K562 (cell line): ENCODE measurements around the gene LYVE1. TPM values are rescaled to one million over a fixed set of nuclear protein-coding genes. Genes with fewer than 3 reads are reported as not detected.

ENCODE experiments used
- ASH1L ChIP-seq: fragments of 450-650 bp; IDR thresholded peaks from 2 replicates; pipeline ENCODE4 v1.6.1; 2018; ENCODE audit warnings: borderline replicate concordance, mild to moderate bottlenecking, low read depth; ENCODE audit not compliant: partially characterized antibody
- BRCA1 ChIP-seq, 2 experiments: fragments of 450-650 bp in 1 of 2; sonication (generic) in 1 of 2; formaldehyde crosslinking in 1 of 2; IDR thresholded peaks; 2 replicates each; pipeline versions ENCODE4 v1.5.0 to v1.6.1; 2017 to 2020; ENCODE audit warnings: mild to moderate bottlenecking in 1 of 2, missing genetic modification reagents in 1 of 2
- BRF1 ChIP-seq: IDR thresholded peaks from 3 replicates; pipeline ENCODE4 v1.6.1; 2011; ENCODE audit warnings: borderline replicate concordance, mild to moderate bottlenecking; ENCODE audit not compliant: insufficient read length; ENCODE audit errors: extremely low read depth
- CHCHD3 ChIP-seq: fragments of 250-450 bp; sonication (Bioruptor Pico); IDR thresholded peaks from 2 replicates; pipeline ENCODE4 v2.1.2; 2022; ENCODE audit warnings: mild to moderate bottlenecking
- DNMT1 ChIP-seq: fragments of 450-650 bp; IDR thresholded peaks from 2 replicates; pipeline ENCODE4 v1.6.1; 2016; ENCODE audit warnings: antibody characterized with exemption, mild to moderate bottlenecking
- ELK3 ChIP-seq: fragments of 450-650 bp; formaldehyde crosslinking; IDR thresholded peaks from 2 replicates; pipeline ENCODE4 v1.4.0; 2020; ENCODE audit warnings: mild to moderate bottlenecking
- HLTF ChIP-seq: fragments of 450-650 bp; IDR thresholded peaks from 2 replicates; pipeline ENCODE4 v1.6.1; 2016
- MTF1 ChIP-seq: fragments of 250-450 bp; sonication (Bioruptor Pico); IDR thresholded peaks from 2 replicates; pipeline ENCODE4 v1.9.0; 2021; ENCODE audit warnings: moderate library complexity, mild to moderate bottlenecking, inconsistent platforms, borderline replicate concordance
- RFX1 ChIP-seq: fragments of 450-650 bp; IDR thresholded peaks from 2 replicates; pipeline ENCODE4 v1.6.1; 2016; ENCODE audit warnings: mild to moderate bottlenecking, moderate library complexity
- SFPQ ChIP-seq: fragments of 200-400 bp; formaldehyde crosslinking; IDR thresholded peaks from 2 replicates; pipeline ENCODE4 v1.6.1; 2017; ENCODE audit warnings: mild to moderate bottlenecking, low read depth, low read length, moderate library complexity
- SMAD1 ChIP-seq: fragments of 150-350 bp; IDR thresholded peaks from 2 replicates; pipeline ENCODE4 v1.6.1; 2014; ENCODE audit warnings: low read length, low read depth; ENCODE audit not compliant: partially characterized antibody
- STAT6 ChIP-seq: sonication (generic); formaldehyde crosslinking; IDR thresholded peaks from 2 replicates; pipeline ENCODE4 v1.8.1; 2023; ENCODE audit warnings: mild to moderate bottlenecking, missing genetic modification reagents
- TOE1 ChIP-seq, 2 experiments: fragments of 450-650 bp in 1 of 2; sonication (generic) in 1 of 2; formaldehyde crosslinking in 1 of 2; IDR thresholded peaks; 2 replicates each; pipeline versions ENCODE4 v1.7.1 to v1.8.0; 2016 to 2022; ENCODE audit warnings: borderline replicate concordance in 2 of 2, mild to moderate bottlenecking in 2 of 2, antibody characterized with exemption in 1 of 2, inconsistent platforms in 1 of 2, low read depth in 1 of 2, missing genetic modification reagents in 1 of 2, moderate library complexity in 1 of 2
- TSC22D4 ChIP-seq: fragments of 450-650 bp; IDR thresholded peaks from 2 replicates; pipeline ENCODE4 v1.6.1; 2016; ENCODE audit warnings: missing genetic modification characterization, missing biosample characterization, control low read depth
- ZC3H11A ChIP-seq: IDR thresholded peaks from 2 replicates; pipeline ENCODE4 v1.6.1; 2012; ENCODE audit warnings: low read depth, low read length, improper control_type of control experiment
- ZKSCAN3 ChIP-seq: fragments of 250-450 bp; sonication (Bioruptor Pico); IDR thresholded peaks from 2 replicates; pipeline ENCODE4 v1.4.0; 2020
- ZNF197 ChIP-seq: fragments of 200-800 bp; sonication (Bioruptor generic); IDR thresholded peaks from 2 replicates; pipeline ENCODE4 v1.6.1; 2016; ENCODE audit warnings: low read depth, missing genetic modification characterization, missing compliant biosample characterization
- ZNF384 ChIP-seq: IDR thresholded peaks from 2 replicates; pipeline ENCODE4 v1.6.1; 2012; ENCODE audit warnings: low read depth, low read length, improper control_type of control experiment
- ZNF551 ChIP-seq: fragments of 250-450 bp; sonication (Bioruptor Pico); IDR thresholded peaks from 2 replicates; pipeline ENCODE4 v1.5.0; 2021; ENCODE audit warnings: mild to moderate bottlenecking, moderate library complexity
- polyA plus RNA-seq, 8 experiments: library from polyadenylated mRNA; depleted of rRNA in 4 of 8; stranded (reverse) in 5 of 8; unstranded in 3 of 8; fragments of >200 nt; fragmentation: Nextera tagmentation in 2 of 8; fragmentation: Illumina TruSeq in 1 of 8; extraction: Ambion mirVana in 2 of 8; extraction: Trizol in 1 of 8; gene quantifications; 2 replicates each; pipeline versions ENCODE4 v1.2.1 to v1.2.3, GENCODE V29; 2011 to 2014; ENCODE audit warnings: inconsistent platforms in 1 of 8, missing spikeins in 1 of 8
- total RNA-seq, 7 experiments: library from RNA; depleted of rRNA in 6 of 7; stranded (reverse); fragments of >200 nt in 6 of 7; fragmentation: Illumina TruSeq in 2 of 7; extraction: Trizol in 2 of 7; gene quantifications; 2 replicates each; pipeline versions ENCODE4 v1.2.1 to v1.2.3, GENCODE V29; 2011 to 2021; ENCODE audit warnings: low replicate concordance in 1 of 7
- TF ChIP-seq, protein P1 (sequence below): fragments of 250-450 bp; sonication (Bioruptor Pico); IDR thresholded peaks from 2 replicates; pipeline ENCODE4 v1.8.0; 2022; ENCODE audit warnings: moderate library complexity, mild to moderate bottlenecking, inconsistent platforms
- TF ChIP-seq, protein P2 (sequence below): fragments of 450-650 bp; IDR thresholded peaks from 2 replicates; pipeline ENCODE4 v1.6.1; 2016

LYVE1 gene
- total and polyA plus RNA-seq, 9 of the 15 experiments (the other 6 are each of a cell fraction or from before 2014, with no cell fraction given) = 0.06 to 1.1 (median 0.14) TPM; not detected in 1

DNA sequence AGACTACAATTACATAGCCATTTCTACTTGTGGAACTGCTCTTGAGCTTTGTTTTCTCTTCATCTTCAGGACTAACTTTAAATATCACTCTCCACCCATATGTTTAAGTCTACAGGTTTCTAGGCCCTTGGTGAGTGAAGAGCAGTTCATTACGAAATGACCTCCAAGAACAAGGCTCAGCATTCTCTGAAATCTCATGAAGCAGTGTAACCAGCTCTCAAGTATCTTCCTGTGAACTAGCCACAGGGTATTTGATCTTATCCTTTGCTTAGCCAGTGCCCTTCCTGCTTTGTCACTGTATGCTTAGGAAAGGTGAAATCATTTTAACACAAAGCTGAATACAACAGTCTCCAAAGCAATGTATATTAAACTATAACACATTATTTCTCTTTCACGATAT lies 20.4 kb upstream of the LYVE1 start (continued):
- TF ChIP-seq SFPQ = no peak
- no peak for TF ChIP-seq STAT6 (CRISPR knock-in tag)
- TF ChIP-seq, protein P1, sequence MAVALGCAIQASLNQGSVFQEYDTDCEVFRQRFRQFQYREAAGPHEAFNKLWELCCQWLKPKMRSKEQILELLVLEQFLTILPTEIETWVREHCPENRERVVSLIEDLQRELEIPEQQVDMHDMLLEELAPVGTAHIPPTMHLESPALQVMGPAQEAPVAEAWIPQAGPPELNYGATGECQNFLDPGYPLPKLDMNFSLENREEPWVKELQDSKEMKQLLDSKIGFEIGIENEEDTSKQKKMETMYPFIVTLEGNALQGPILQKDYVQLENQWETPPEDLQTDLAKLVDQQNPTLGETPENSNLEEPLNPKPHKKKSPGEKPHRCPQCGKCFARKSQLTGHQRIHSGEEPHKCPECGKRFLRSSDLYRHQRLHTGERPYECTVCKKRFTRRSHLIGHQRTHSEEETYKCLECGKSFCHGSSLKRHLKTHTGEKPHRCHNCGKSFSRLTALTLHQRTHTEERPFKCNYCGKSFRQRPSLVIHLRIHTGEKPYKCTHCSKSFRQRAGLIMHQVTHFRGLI (CRISPR knock-in tag) = no peak
- TF ChIP-seq BRCA1 (IDR thresholded peaks at IDR 0.05) = no peak
- no peak for TF ChIP-seq BRCA1 (CRISPR knock-in tag; IDR thresholded peaks at IDR 0.05)
- TF ChIP-seq BRF1 = no peak
- no peak for TF ChIP-seq RFX1
- no peak for TF ChIP-seq MTF1 (CRISPR knock-in tag)
- no peak for TF ChIP-seq SMAD1
- no peak for TF ChIP-seq ELK3
- no peak for TF ChIP-seq HLTF
- no peak for TF ChIP-seq ZNF384
- no peak for TF ChIP-seq ZKSCAN3
- TF ChIP-seq TSC22D4 (tag) = no peak
- no peak for TF ChIP-seq TOE1 (IDR thresholded peaks at IDR 0.05; ENCODE audit: borderline replicate concordance)
- no peak for TF ChIP-seq TOE1 (CRISPR knock-in tag; IDR thresholded peaks at IDR 0.05; ENCODE audit: borderline replicate concordance, low read depth)
- no peak for TF ChIP-seq DNMT1
- TF ChIP-seq ASH1L = no peak
- TF ChIP-seq ZNF197 (CRISPR knock-in tag) = no peak
- TF ChIP-seq CHCHD3 (CRISPR knock-in tag) = no peak
- TF ChIP-seq ZNF551 (CRISPR knock-in tag) = no peak
- TF ChIP-seq, protein P2, sequence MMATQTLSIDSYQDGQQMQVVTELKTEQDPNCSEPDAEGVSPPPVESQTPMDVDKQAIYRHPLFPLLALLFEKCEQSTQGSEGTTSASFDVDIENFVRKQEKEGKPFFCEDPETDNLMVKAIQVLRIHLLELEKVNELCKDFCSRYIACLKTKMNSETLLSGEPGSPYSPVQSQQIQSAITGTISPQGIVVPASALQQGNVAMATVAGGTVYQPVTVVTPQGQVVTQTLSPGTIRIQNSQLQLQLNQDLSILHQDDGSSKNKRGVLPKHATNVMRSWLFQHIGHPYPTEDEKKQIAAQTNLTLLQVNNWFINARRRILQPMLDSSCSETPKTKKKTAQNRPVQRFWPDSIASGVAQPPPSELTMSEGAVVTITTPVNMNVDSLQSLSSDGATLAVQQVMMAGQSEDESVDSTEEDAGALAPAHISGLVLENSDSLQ = peak; percentile 5; the same call in 1 of the 2 replicates
- TF ChIP-seq ZC3H11A = no peak
